ENCODE measurements around the gene MAPK8.

DNA sequence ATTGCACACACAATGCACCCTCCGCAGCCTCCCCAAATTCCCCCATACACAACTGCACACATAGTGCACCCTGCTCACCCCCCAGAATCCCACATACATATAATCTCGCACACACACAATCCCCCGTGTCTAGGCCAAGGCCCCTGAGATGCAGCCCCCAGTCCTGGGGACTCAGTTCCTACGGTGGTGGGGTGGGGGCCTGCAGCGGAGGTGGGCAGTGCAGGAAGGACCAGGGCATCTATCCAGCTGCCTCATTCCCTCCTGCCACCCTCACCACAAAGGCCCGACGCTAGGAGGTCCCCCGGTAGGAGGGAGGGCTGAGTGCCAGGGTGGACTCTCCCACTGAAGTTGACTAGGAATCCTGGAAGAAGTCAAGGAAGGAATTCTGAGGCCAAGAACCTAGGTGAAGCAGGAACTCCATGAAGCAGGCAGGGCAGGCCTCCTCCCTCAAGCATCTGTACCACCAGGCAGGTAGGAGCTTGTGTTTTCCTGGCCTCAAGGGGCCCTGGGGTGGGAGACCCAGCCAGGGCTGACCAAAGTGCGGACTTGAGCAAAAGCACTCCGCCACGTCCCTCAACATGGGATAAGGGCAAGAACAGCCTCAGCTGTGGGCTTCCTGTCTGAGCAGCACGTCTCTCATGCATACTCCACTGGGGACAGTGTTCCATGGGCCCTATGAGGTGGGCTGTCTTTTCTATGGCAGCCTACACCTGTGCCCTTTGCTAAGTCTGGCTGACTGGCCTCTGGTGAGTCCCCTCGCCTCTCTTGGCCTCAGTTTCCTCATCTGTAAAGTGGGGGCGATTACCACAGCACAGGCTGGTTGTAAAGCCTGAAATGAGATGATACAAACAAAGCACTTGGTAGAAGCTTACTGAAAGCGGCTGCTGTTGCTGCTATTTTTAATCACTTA is 145.7 kb downstream of the MAPK8 start:
- TF ChIP-seq POLR2A (IDR thresholded peaks at IDR 0.05), result no peak
- TF ChIP-seq, protein P1, sequence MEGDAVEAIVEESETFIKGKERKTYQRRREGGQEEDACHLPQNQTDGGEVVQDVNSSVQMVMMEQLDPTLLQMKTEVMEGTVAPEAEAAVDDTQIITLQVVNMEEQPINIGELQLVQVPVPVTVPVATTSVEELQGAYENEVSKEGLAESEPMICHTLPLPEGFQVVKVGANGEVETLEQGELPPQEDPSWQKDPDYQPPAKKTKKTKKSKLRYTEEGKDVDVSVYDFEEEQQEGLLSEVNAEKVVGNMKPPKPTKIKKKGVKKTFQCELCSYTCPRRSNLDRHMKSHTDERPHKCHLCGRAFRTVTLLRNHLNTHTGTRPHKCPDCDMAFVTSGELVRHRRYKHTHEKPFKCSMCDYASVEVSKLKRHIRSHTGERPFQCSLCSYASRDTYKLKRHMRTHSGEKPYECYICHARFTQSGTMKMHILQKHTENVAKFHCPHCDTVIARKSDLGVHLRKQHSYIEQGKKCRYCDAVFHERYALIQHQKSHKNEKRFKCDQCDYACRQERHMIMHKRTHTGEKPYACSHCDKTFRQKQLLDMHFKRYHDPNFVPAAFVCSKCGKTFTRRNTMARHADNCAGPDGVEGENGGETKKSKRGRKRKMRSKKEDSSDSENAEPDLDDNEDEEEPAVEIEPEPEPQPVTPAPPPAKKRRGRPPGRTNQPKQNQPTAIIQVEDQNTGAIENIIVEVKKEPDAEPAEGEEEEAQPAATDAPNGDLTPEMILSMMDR (IDR thresholded peaks at IDR 0.05), result no peak
- TF ChIP-seq EP300 (IDR thresholded peaks at IDR 0.05), result no peak

All from suprapubic skin (tissue), 3 donors.